Kidney (tissue), 14 donors: ENCODE data around the gene CDC42EP3. TPM values are rescaled to one million over a fixed set of nuclear protein-coding genes. Genes with fewer than 3 reads are reported as not detected.

Source experiments
- DNase-seq, 5 donors: peaks; one replicate each; pipeline ENCODE4 v3.0.0-alpha.2; 2013 to 2020
- FAIRE-seq: peaks from 2 replicates; lab custom pipeline; 2012; peaks lifted over from hg19 to GRCh38; lab: Jason Lieb, UNC
- H3K27ac ChIP-seq, 2 donors: one replicate each; pipeline ENCODE4 v1.7.0; 2013; ENCODE audit warnings: low read depth in 2 of 2, low read length in 2 of 2, inconsistent platforms in 1 of 2
- H3K27me3 ChIP-seq: one replicate; pipeline ENCODE4 v1.7.1; 2013; ENCODE audit warnings: low read length, inconsistent platforms; ENCODE audit not compliant: control insufficient read depth, insufficient read depth
- H3K36me3 ChIP-seq, 3 donors: one replicate each; pipeline versions ENCODE4 v1.7.0 to v1.7.1; 2013; ENCODE audit warnings: low read length in 3 of 3, control low read depth in 1 of 3, inconsistent platforms in 1 of 3; ENCODE audit not compliant: insufficient read depth in 3 of 3, control insufficient read depth in 2 of 3
- H3K4me1 ChIP-seq, 3 donors: one replicate each; pipeline versions ENCODE4 v1.7.0 to v1.7.1; 2013; ENCODE audit warnings: low read length in 3 of 3, inconsistent platforms in 1 of 3, low read depth in 1 of 3; ENCODE audit not compliant: control insufficient read depth in 2 of 3, insufficient read depth in 2 of 3
- H3K4me3 ChIP-seq, 3 donors: one replicate each; pipeline versions ENCODE4 v1.7.0 to v1.8.1; 2013; ENCODE audit warnings: low read length in 3 of 3, control low read depth in 1 of 3, inconsistent platforms in 1 of 3
- H3K9ac ChIP-seq, 3 donors: one replicate each; pipeline versions ENCODE4 v1.7.0 to v1.7.1; 2013; ENCODE audit warnings: low read length in 3 of 3, control low read depth in 1 of 3, inconsistent platforms in 1 of 3
- H3K9me3 ChIP-seq, 3 donors: one replicate each; pipeline versions ENCODE4 v1.7.0 to v1.7.1; 2013; ENCODE audit warnings: low read length in 3 of 3, control low read depth in 1 of 3, inconsistent platforms in 1 of 3; ENCODE audit not compliant: control insufficient read depth in 2 of 3, insufficient read depth in 1 of 3
- CTCF ChIP-seq: IDR thresholded peaks from 3 replicates; pipeline ENCODE4 v1.5.1; 2012; ENCODE audit warnings: mild to moderate bottlenecking, moderate library complexity, borderline replicate concordance; ENCODE audit not compliant: insufficient read depth; ENCODE audit errors: extremely low read depth
- intact Hi-C: fragments of 100-400 bp; cut with DNase I; formaldehyde crosslinking; loops from one replicate; pipeline ENCODE4 v1.11.1; 2022
- polyA plus RNA-seq: library from polyadenylated mRNA; stranded (reverse); fragments of 350-450 nt; fragmentation: Illumina TruSeq; extraction: RNeasy Lipid Tissue Mini Kit (QIAGEN cat#74804); gene quantifications from one replicate; pipeline ENCODE4 v1.2.3, GENCODE V29; 2014; ENCODE audit warnings: low read depth, low replicate concordance; ENCODE audit not compliant: insufficient read depth
- total RNA-seq: library from RNA; stranded (reverse); fragmentation: NEBNext Ultra II Directional; extraction: Animal tissue kit (Norgen Biotek cat#: 25700); gene quantifications from one replicate; pipeline ENCODE4 v1.2.1, GENCODE V29; 2021
- donor health status: control.
- donor health status: control.
- donor health status: control.
- donor health status: control.
- donor health status: control.
- donor health status: DM: yes; HTN: yes; CAD: no.
- donor health status: Normal renal cell carcinoma (clear cell type).

CDC42EP3 gene
- total and polyA plus RNA-seq, 2 donors from 2014 or later, result 21.3 to 34.1 TPM

- no peaks in the 10 kb centered on the region for H3K9me3 ChIP-seq
- TF ChIP-seq CTCF, result no peak
- H3K36me3 ChIP-seq, result no peaks in the 10 kb centered on the region
- H3K4me3 ChIP-seq, result peak overlapping the region; percentile 57 to 83 (median 60)
- no peak for DNase-seq
- H3K9ac ChIP-seq, result peak overlapping the region; percentile 2 to 85 (median 30)
- H3K27me3 ChIP-seq, result no peaks in the 10 kb centered on the region
- FAIRE-seq, result no peak
- H3K27ac ChIP-seq, result peak overlapping the region; percentile 87 to 92
- H3K4me1 ChIP-seq, result peaks cover 0 to 3% (median 0%) of the 10 kb centered on the region in 3 donors
- intact Hi-C loops, result no loop called here
Measured at GRCh38 chr2:37672870-37673184, 1.4 kb upstream of the CDC42EP3 start.

GRCh38 chr2:37672104-37672869 is 845 bp upstream of the CDC42EP3 start:
- intact Hi-C loops, result no loop called here
- Histone ChIP-seq H3K27me3 (no peaks in the 10 kb centered on the region), H3K4me3 (peak overlapping the region; percentile 57 to 83 (median 60)), H3K9me3 (no peaks in the 10 kb centered on the region), H3K9ac (peak overlapping the region; percentile 2 to 85 (median 30)), H3K36me3 (no peaks in the 10 kb centered on the region), H3K4me1 (peaks cover 0 to 3% (median 0%) of the 10 kb centered on the region in 3 donors), H3K27ac (peak overlapping the region; percentile 87 to 92)
- no peak for TF ChIP-seq CTCF
- DNase-seq (peak; percentile 92 to 97 (median 95)), FAIRE-seq (no peak)

GRCh38 chr2:37671816-37672103 is 318 bp upstream of the CDC42EP3 start:
- FAIRE-seq (no peak), DNase-seq (peak in 1 of 5 donors; percentile 73)
- Histone ChIP-seq H3K4me3 (peak overlapping the region; percentile 57 to 83 (median 60)), H3K27ac (peak overlapping the region; percentile 87 to 92), H3K36me3 (no peaks in the 10 kb centered on the region), H3K4me1 (peaks cover 0 to 4% (median 0%) of the 10 kb centered on the region in 3 donors), H3K27me3 (no peaks in the 10 kb centered on the region), H3K9ac (peak overlapping the region; percentile 3 to 85 (median 30)), H3K9me3 (no peaks in the 10 kb centered on the region)
- intact Hi-C loops, result no loop called here
- no peak for TF ChIP-seq CTCF
